A673 (cell line): ENCODE results near the gene GPHA2. TPM values are rescaled to one million over a fixed set of nuclear protein-coding genes. Genes with fewer than 3 reads are reported as not detected.

Experiments
- BruUV-seq: library from RNA; stranded (reverse); fragments of 400-500 nt; replicated peaks from 2 replicates; lab custom pipeline; 2021; lab: Mats Ljungman, UMichigan
- CTCF ChIA-PET: fragments of 300-600 bp; sonication (Branson Sonifier 250); formaldehyde crosslinking; loops from one replicate; lab custom pipeline; 2022; ENCODE audit warnings: antibody characterized with exemption; lab: Charles Lee
- POLR2A ChIA-PET: fragments of 300-600 bp; sonication (Branson Sonifier 250); formaldehyde crosslinking; loops from one replicate; lab custom pipeline; 2022; ENCODE audit warnings: antibody characterized with exemption; ENCODE audit not compliant: low non-redundant PET; lab: Charles Lee
- DNase-seq: peaks from one replicate; pipeline ENCODE4 v3.0.0-alpha.2; 2015; ENCODE audit warnings: low spot score
- H3K27ac ChIP-seq: fragments of 200-600 bp; sonication (generic); 2 replicates; pipeline ENCODE4 v1.5.1; 2016; ENCODE audit warnings: mixed run types, low read depth, mild to moderate bottlenecking, mixed read lengths, antibody characterized with exemption, low read length; ENCODE audit not compliant: poor library complexity, severe bottlenecking
- H3K27me3 ChIP-seq: fragments of 200-600 bp; sonication (generic); replicated peaks from 2 replicates; pipeline ENCODE4 v1.6.1; 2017; ENCODE audit warnings: mixed run types, low read depth, mild to moderate bottlenecking, mixed read lengths, antibody characterized with exemption, low read length; ENCODE audit not compliant: insufficient read depth, poor library complexity
- H3K36me3 ChIP-seq: fragments of 200-600 bp; sonication (generic); 2 replicates; pipeline ENCODE4 v1.6.1; 2016; ENCODE audit warnings: mixed run types, mild to moderate bottlenecking, mixed read lengths, antibody characterized with exemption, low read length; ENCODE audit not compliant: insufficient read depth, poor library complexity, severe bottlenecking
- H3K4me1 ChIP-seq: fragments of 200-600 bp; sonication (generic); 2 replicates; pipeline ENCODE4 v1.6.1; 2017; ENCODE audit warnings: mixed run types, mild to moderate bottlenecking, mixed read lengths, antibody characterized with exemption, low read length; ENCODE audit not compliant: insufficient read depth, poor library complexity, severe bottlenecking
- H3K4me3 ChIP-seq: fragments of 200-600 bp; sonication (generic); 2 replicates; pipeline ENCODE4 v1.5.1; 2016; ENCODE audit warnings: low read depth, mixed run types, mild to moderate bottlenecking, mixed read lengths, low read length; ENCODE audit not compliant: poor library complexity, severe bottlenecking
- H3K9me3 ChIP-seq: fragments of 200-600 bp; sonication (generic); 2 replicates; pipeline ENCODE4 v1.6.1; 2016; ENCODE audit warnings: mixed run types, low read depth, mild to moderate bottlenecking, mixed read lengths, antibody characterized with exemption, low read length; ENCODE audit not compliant: poor library complexity, severe bottlenecking
- EZH2 ChIP-seq: fragments of 200-600 bp; sonication (generic); IDR thresholded peaks from 2 replicates; pipeline ENCODE4 v1.6.1; 2017; ENCODE audit warnings: borderline replicate concordance, low read depth, mild to moderate bottlenecking, mixed read lengths, antibody characterized with exemption, low read length; ENCODE audit not compliant: poor library complexity, severe bottlenecking
- intact Hi-C: fragments of 100-400 bp; cut with micrococcal nuclease; formaldehyde crosslinking; loops from one replicate; pipeline ENCODE4 v1.10.0; 2022; ENCODE audit not compliant: unreplicated experiment
- total RNA-seq: library from RNA; stranded (reverse); gene quantifications from 2 replicates; pipeline ENCODE4 v1.2.3, GENCODE V29; 2021
- TF ChIP-seq, protein P1 (sequence below): fragments of 300-800, 200-600 bp; sonication (generic); conservative IDR thresholded peaks from 2 replicates; pipeline ENCODE4 v1.5.1; 2017; ENCODE audit warnings: low read depth, mild to moderate bottlenecking, antibody characterized with exemption, low read length, moderate library complexity, mixed read lengths

Gene GPHA2
- total RNA-seq, 1 experiment from 2014 or later = not detected

- ChIA-PET CTCF (no interaction called here), POLR2A (no interaction called here)
- no peaks in the 10 kb centered on the region for H3K9me3 ChIP-seq
- H3K4me1 ChIP-seq = no peaks in the 10 kb centered on the region
- H3K4me3 ChIP-seq = no peak overlapping the region
- intact Hi-C loops = no loop called here
- H3K27me3 ChIP-seq = no peaks in the 10 kb centered on the region
- TF ChIP-seq, protein P1, sequence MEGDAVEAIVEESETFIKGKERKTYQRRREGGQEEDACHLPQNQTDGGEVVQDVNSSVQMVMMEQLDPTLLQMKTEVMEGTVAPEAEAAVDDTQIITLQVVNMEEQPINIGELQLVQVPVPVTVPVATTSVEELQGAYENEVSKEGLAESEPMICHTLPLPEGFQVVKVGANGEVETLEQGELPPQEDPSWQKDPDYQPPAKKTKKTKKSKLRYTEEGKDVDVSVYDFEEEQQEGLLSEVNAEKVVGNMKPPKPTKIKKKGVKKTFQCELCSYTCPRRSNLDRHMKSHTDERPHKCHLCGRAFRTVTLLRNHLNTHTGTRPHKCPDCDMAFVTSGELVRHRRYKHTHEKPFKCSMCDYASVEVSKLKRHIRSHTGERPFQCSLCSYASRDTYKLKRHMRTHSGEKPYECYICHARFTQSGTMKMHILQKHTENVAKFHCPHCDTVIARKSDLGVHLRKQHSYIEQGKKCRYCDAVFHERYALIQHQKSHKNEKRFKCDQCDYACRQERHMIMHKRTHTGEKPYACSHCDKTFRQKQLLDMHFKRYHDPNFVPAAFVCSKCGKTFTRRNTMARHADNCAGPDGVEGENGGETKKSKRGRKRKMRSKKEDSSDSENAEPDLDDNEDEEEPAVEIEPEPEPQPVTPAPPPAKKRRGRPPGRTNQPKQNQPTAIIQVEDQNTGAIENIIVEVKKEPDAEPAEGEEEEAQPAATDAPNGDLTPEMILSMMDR = no peak
- TF ChIP-seq EZH2 = no peak
- DNase-seq = no peak
- H3K27ac ChIP-seq = no peak overlapping the region
- no TSS peak for BruUV-seq
- no peaks in the 10 kb centered on the region for H3K36me3 ChIP-seq
Measured at GRCh38 chr11:64892411-64892831, 43.3 kb downstream of the GPHA2 start.

DNA sequence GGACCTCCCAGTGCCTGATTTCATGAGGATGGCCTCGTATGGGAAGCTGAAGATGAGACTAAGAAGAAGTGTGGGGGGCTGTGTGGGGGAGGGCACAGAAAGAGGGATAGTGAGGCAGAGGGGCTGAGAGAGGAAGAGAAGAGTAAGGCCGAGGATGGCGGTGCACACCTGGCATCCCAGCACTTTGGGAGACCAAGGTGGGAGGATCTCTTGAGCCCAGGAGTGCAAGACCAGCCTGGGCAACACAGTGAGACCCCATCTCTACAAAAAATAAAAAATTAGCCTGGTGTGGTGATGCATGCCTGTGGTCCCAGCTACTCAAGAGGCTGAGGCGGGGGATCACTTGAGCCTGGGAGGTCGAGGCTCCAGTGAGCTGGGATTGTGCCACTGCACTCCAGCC is 43.8 kb downstream of the GPHA2 start:
- Histone ChIP-seq H3K27me3 (no peaks in the 10 kb centered on the region), H3K4me1 (no peaks in the 10 kb centered on the region), H3K36me3 (no peaks in the 10 kb centered on the region), H3K27ac (no peak overlapping the region), H3K9me3 (no peaks in the 10 kb centered on the region), H3K4me3 (no peak overlapping the region)
- ChIA-PET CTCF (interaction anchor here (0.8 kb wide), 1 partner anchor 11 kb away, joined by 3 read pairs; no protein-coding TSS in a partner anchor), POLR2A (no interaction called here)
- intact Hi-C loops = no loop called here
- no TSS peak for BruUV-seq
- TF ChIP-seq, protein P1 = no peak
- TF ChIP-seq EZH2 = no peak
- no peak for DNase-seq

GRCh38 chr11:64891215-64891848 is 44.4 kb downstream of the GPHA2 start:
- Histone ChIP-seq H3K36me3 (no peaks in the 10 kb centered on the region), H3K27me3 (no peaks in the 10 kb centered on the region), H3K4me3 (no peak overlapping the region), H3K27ac (no peak overlapping the region), H3K9me3 (no peaks in the 10 kb centered on the region), H3K4me1 (no peaks in the 10 kb centered on the region)
- POLR2A ChIA-PET = no interaction called here
- TF ChIP-seq EZH2 = no peak
- CTCF ChIA-PET = interaction anchor here (0.8 to 1.1 kb wide), 2 partner anchors 10 to 13 kb away, joined by 3 read pairs; partner anchors contain the start of gene EHD1
- BruUV-seq = no TSS peak
- no peak for DNase-seq
- intact Hi-C loops = no loop called here
